Measurements from ENCODE around the gene PICALM.

The PICALM gene

GRCh38 chr11:85989746-85990145 is 79.1 kb downstream of the PICALM start:
- DNase-seq (ENCODE audit: low read depth): no peak
- TF ChIP-seq CTCF (IDR thresholded peaks at IDR 0.05; ENCODE audit: low read depth, low read length, missing control alignments): no peak
- no peak overlapping the region for H3K4me3 ChIP-seq (ENCODE audit: low read depth, low read length)

- H3K4me3 ChIP-seq (ENCODE audit: low read depth, low read length): no peak overlapping the region
- TF ChIP-seq CTCF (IDR thresholded peaks at IDR 0.05; ENCODE audit: low read depth, low read length, missing control alignments): no peak
- DNase-seq (ENCODE audit: low read depth): no peak
These were observed 80.1 kb downstream of the PICALM start for GRCh38 chr11:85988780-85989179.

GRCh38 chr11:85977751-85978160 is 91.1 kb downstream of the PICALM start:
- TF ChIP-seq CTCF (IDR thresholded peaks at IDR 0.05; ENCODE audit: low read depth, low read length, missing control alignments): no peak
- DNase-seq (ENCODE audit: low read depth): no peak
- H3K4me3 ChIP-seq (ENCODE audit: low read depth, low read length): no peak overlapping the region

GRCh38 chr11:85976525-85976924 is 92.4 kb downstream of the PICALM start:
- no peak for DNase-seq (ENCODE audit: low read depth)
- no peak for TF ChIP-seq CTCF (IDR thresholded peaks at IDR 0.05; ENCODE audit: low read depth, low read length, missing control alignments)
- H3K4me3 ChIP-seq (ENCODE audit: low read depth, low read length): no peak overlapping the region

- no peak for TF ChIP-seq CTCF (IDR thresholded peaks at IDR 0.05; ENCODE audit: low read depth, low read length, missing control alignments)
- DNase-seq (ENCODE audit: low read depth): no peak
- H3K4me3 ChIP-seq (ENCODE audit: low read depth, low read length): no peak overlapping the region
These were observed 94.8 kb downstream of the PICALM start for GRCh38 chr11:85974122-85974521.

GRCh38 chr11:85970593-85970992 is 98.3 kb downstream of the PICALM start:
- TF ChIP-seq CTCF (IDR thresholded peaks at IDR 0.05; ENCODE audit: low read depth, low read length, missing control alignments): no peak
- no peak overlapping the region for H3K4me3 ChIP-seq (ENCODE audit: low read depth, low read length)
- DNase-seq (ENCODE audit: low read depth): no peak

- H3K4me3 ChIP-seq (ENCODE audit: low read depth, low read length): no peak overlapping the region
- no peak for TF ChIP-seq CTCF (IDR thresholded peaks at IDR 0.05; ENCODE audit: low read depth, low read length, missing control alignments)
- no peak for DNase-seq (ENCODE audit: low read depth)
These were observed 101.4 kb downstream of the PICALM start for GRCh38 chr11:85967457-85967856.

Measured in GM12864 (cell line).